A549 (cell line): ENCODE data around the gene ERP44. TPM values are rescaled to one million over a fixed set of nuclear protein-coding genes. Genes with fewer than 3 reads are reported as not detected.

Source experiments
- ATAC-seq, 2 experiments: fragments of 200-7000 bp in 1 of 2; fragments of >200 bp in 1 of 2; cut with Nextera tagmentation in 1 of 2; cut with Tn5 transposase in 1 of 2; 3 replicates each; pipeline versions ENCODE4 v1.8.0 to v1.9.1; 2018 to 2020; ENCODE audit warnings: mild to moderate bottlenecking in 1 of 2, moderate library complexity in 1 of 2
- CTCF ChIA-PET: fragments of 300-600 bp; sonication (Branson Sonifier 250); formaldehyde crosslinking; extraction: SDS; loops from one replicate; lab custom pipeline; 2021; ENCODE audit warnings: antibody characterized with exemption, inconsistent platforms; lab: Yijun Ruan, JAX
- POLR2A ChIA-PET: fragments of 350-600 bp; formaldehyde crosslinking; extraction: SDS; loops from one replicate; lab custom pipeline; 2021; ENCODE audit warnings: antibody characterized with exemption, inconsistent platforms; lab: Yijun Ruan, JAX
- DNase-seq, 2 experiments: peaks; one replicate each; pipeline versions ENCODE4 v3.0.0 to v3.0.0-alpha.2; 2011 to 2016; ENCODE audit warnings: low read depth in 1 of 2, low spot score in 1 of 2
- FAIRE-seq: peaks from 2 replicates; lab custom pipeline; 2011; peaks lifted over from hg19 to GRCh38; lab: Jason Lieb, UNC
- H3K27ac ChIP-seq, 2 experiments: fragments of >200 bp; sonication (Bioruptor Twin); formaldehyde crosslinking; 3 replicates each; pipeline ENCODE4 v1.5.1; 2016 to 2017
- H3K4me1 ChIP-seq: fragments of >200 bp; sonication (Bioruptor Twin); formaldehyde crosslinking; 3 replicates; pipeline ENCODE4 v1.6.1; 2016
- H3K4me2 ChIP-seq: fragments of >200 bp; sonication (Bioruptor Twin); formaldehyde crosslinking; 3 replicates; pipeline ENCODE4 v1.6.1; 2016
- H3K4me3 ChIP-seq: fragments of >200 bp; sonication (Bioruptor Twin); formaldehyde crosslinking; 3 replicates; pipeline ENCODE4 v1.5.1; 2016
- H3K9me3 ChIP-seq: fragments of >200 bp; sonication (Bioruptor Twin); formaldehyde crosslinking; 3 replicates; pipeline ENCODE4 v1.6.1; 2016
- BHLHE40 ChIP-seq: IDR thresholded peaks from 2 replicates; pipeline ENCODE4 v1.6.1; 2012; ENCODE audit warnings: low read depth, low read length, inconsistent platforms
- CBX2 ChIP-seq: fragments of 200-600 bp; sonication (generic); IDR thresholded peaks from 2 replicates; pipeline ENCODE4 v1.6.1; 2016; ENCODE audit warnings: low read depth, mild to moderate bottlenecking, borderline replicate concordance
- ESRRA ChIP-seq: fragments of 150-350 bp; IDR thresholded peaks from 2 replicates; pipeline ENCODE4 v1.6.1; 2014; ENCODE audit warnings: mild to moderate bottlenecking, low read length, borderline replicate concordance
- HDAC2 ChIP-seq: fragments of 200-600 bp; sonication (generic); IDR thresholded peaks from 2 replicates; pipeline ENCODE4 v1.6.1; 2016
- HEYL ChIP-seq: fragments of 250-450 bp; sonication (Bioruptor Pico); IDR thresholded peaks from 2 replicates; pipeline ENCODE4 v1.8.0; 2021; ENCODE audit warnings: mild to moderate bottlenecking, moderate library complexity
- HOXB5 ChIP-seq: fragments of 250-450 bp; sonication (Bioruptor Pico); IDR thresholded peaks from 2 replicates; pipeline ENCODE4 v1.5.0; 2020; ENCODE audit warnings: mild to moderate bottlenecking, moderate library complexity
- MAFK ChIP-seq: fragments of 450-650 bp; IDR thresholded peaks from 2 replicates; pipeline ENCODE4 v1.6.1; 2014; ENCODE audit not compliant: partially characterized antibody
- NFE2L2 ChIP-seq: fragments of 150-350 bp; conservative IDR thresholded peaks from 2 replicates; pipeline ENCODE4 v1.6.1; 2014; ENCODE audit warnings: low read length
- POLR2A ChIP-seq: IDR thresholded peaks from 2 replicates; pipeline ENCODE4 v1.6.1; 2012; ENCODE audit warnings: mild to moderate bottlenecking, low read length
- POLR2AphosphoS2 ChIP-seq: conservative IDR thresholded peaks from 2 replicates; pipeline ENCODE4 v1.6.1; 2012; ENCODE audit warnings: low read length, improper control_type of control experiment, inconsistent platforms
- RARB ChIP-seq: fragments of 250-450 bp; sonication (Bioruptor Pico); IDR thresholded peaks from 2 replicates; pipeline ENCODE4 v1.8.0; 2021; ENCODE audit warnings: mild to moderate bottlenecking, moderate library complexity
- RFX5 ChIP-seq: fragments of 450-650 bp; IDR thresholded peaks from 2 replicates; pipeline ENCODE4 v1.7.1; 2014; ENCODE audit warnings: antibody characterized with exemption, mild to moderate bottlenecking, moderate library complexity
- SREBF2 ChIP-seq: fragments of 450-650 bp; IDR thresholded peaks from 2 replicates; pipeline ENCODE4 v1.6.1; 2014; ENCODE audit warnings: mild to moderate bottlenecking, moderate library complexity
- TFCP2L1 ChIP-seq: fragments of 250-450 bp; sonication (Bioruptor Pico); IDR thresholded peaks from 2 replicates; pipeline ENCODE4 v1.5.0; 2021; ENCODE audit warnings: mild to moderate bottlenecking
- TP53 ChIP-seq: fragments of 250-450 bp; sonication (Bioruptor Pico); IDR thresholded peaks from 2 replicates; pipeline ENCODE4 v1.5.0; 2021; ENCODE audit warnings: mild to moderate bottlenecking, moderate library complexity
- WGBS: methylation state at CpG from one replicate; pipeline ENCODE4 v1.1.6; 2017; ENCODE audit errors: missing lambda C conversion rate; 5-methylcytosine and 5-hydroxymethylcytosine counted together
- polyA plus RNA-seq, 4 experiments: library from polyadenylated mRNA; depleted of rRNA in 3 of 4; stranded (reverse); fragments of >200 nt; fragmentation: RNase III in 1 of 4; extraction: RNeasy Plus Mini Kit Qiagen cat#74134 plus additional on column Dnase treatment in 1 of 4; gene quantifications; 2 replicates in 3 of 4; 3 replicates in 1 of 4; pipeline ENCODE4 v1.2.3, GENCODE V29; 2011 to 2017
- TF ChIP-seq, protein P1 (sequence below): fragments of >200 bp; sonication (Bioruptor Twin); formaldehyde crosslinking; IDR thresholded peaks from 3 replicates; pipeline ENCODE4 v1.5.1; 2016
- TF ChIP-seq, protein P2 (sequence below): IDR thresholded peaks from 2 replicates; pipeline ENCODE4 v1.6.1; 2012; ENCODE audit warnings: low read depth, borderline replicate concordance
- TF ChIP-seq, protein P3 (sequence below): fragments of 200-600 bp; sonication (generic); IDR thresholded peaks from 2 replicates; pipeline ENCODE4 v1.6.1; 2016; ENCODE audit warnings: antibody characterized with exemption, mild to moderate bottlenecking, moderate library complexity
- TF ChIP-seq, protein P4 (sequence below): fragments of 150-350 bp; IDR thresholded peaks from 2 replicates; pipeline ENCODE4 v1.6.1; 2014; ENCODE audit warnings: low read depth, mild to moderate bottlenecking, low read length
- TF ChIP-seq, protein P5 (sequence below): fragments of >200 bp; sonication (Bioruptor Twin); formaldehyde crosslinking; IDR thresholded peaks from 2 replicates; pipeline ENCODE4 v1.6.1; 2016

Gene ERP44
- polyA plus RNA-seq, 2 of the 4 experiments (the other 2 are of a cell fraction), result 12.4 to 19.4 TPM

DNA sequence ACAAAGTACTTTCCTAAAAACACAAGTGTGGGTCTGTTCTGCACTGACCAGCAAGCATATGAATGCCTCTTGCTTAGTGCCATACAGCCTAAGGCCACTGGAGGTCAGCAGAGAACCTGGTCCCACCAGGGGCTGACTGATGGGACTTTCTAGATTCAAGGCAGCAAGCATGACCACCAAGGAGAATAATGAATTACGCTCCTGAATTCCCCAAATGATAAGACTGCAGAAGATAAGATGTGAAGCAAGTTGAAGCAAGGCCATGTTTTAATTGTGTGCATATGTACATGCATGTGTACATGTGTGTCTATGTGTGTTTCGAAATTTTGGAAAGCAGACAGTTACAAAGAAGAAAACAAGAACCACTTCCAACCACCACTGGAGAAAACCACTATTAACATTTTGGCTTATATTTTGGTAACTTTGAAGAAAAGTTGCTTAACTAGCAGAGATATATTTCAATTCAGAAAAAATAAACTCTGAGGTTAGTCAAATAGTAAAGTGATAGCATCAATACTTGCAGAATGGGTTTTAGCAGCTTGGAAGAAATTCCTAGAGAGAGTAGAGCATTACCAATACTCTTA is 70.5 kb downstream of the ERP44 start (continued):
- TF ChIP-seq, protein P1, sequence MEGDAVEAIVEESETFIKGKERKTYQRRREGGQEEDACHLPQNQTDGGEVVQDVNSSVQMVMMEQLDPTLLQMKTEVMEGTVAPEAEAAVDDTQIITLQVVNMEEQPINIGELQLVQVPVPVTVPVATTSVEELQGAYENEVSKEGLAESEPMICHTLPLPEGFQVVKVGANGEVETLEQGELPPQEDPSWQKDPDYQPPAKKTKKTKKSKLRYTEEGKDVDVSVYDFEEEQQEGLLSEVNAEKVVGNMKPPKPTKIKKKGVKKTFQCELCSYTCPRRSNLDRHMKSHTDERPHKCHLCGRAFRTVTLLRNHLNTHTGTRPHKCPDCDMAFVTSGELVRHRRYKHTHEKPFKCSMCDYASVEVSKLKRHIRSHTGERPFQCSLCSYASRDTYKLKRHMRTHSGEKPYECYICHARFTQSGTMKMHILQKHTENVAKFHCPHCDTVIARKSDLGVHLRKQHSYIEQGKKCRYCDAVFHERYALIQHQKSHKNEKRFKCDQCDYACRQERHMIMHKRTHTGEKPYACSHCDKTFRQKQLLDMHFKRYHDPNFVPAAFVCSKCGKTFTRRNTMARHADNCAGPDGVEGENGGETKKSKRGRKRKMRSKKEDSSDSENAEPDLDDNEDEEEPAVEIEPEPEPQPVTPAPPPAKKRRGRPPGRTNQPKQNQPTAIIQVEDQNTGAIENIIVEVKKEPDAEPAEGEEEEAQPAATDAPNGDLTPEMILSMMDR, result peak; percentile 85
- TF ChIP-seq NFE2L2, result no peak
- TF ChIP-seq, protein P2, sequence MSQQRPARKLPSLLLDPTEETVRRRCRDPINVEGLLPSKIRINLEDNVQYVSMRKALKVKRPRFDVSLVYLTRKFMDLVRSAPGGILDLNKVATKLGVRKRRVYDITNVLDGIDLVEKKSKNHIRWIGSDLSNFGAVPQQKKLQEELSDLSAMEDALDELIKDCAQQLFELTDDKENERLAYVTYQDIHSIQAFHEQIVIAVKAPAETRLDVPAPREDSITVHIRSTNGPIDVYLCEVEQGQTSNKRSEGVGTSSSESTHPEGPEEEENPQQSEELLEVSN, result no peak
- TF ChIP-seq, all 56 proteins: peak for 3

DNA sequence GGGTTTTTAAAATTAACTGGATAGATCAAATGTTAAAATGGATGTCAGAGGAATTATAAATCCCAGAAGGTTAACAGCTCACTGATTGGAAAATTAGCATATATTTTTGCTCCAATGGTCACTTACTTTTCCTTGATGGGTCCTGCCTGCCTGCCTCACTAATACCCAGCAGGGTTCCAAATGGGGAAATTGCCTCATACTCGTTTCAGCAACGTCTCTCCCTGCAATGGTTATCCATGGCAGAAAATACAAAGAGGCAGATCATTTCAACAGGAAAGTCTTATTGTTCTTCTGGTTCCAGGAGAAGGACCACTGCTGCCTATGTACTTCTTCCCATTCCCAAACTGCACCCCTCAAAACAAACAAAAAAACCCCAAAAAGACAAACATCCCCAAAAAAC is 71.3 kb downstream of the ERP44 start:
- POLR2A ChIA-PET, result no interaction called here
- no peak overlapping the region for H3K4me2 ChIP-seq
- ATAC-seq (no peak), DNase-seq (no peak), FAIRE-seq (no peak)
- WGBS, result 85% methylated on average over 2 of the region's 2 CpGs
- H3K9me3 ChIP-seq, result no peaks in the 10 kb centered on the region
- CTCF ChIA-PET, result interaction anchor here (0.6 to 2.0 kb wide), 16 partner anchors 8 to 299 kb away, joined by 3 to 10 read pairs (median 4); no protein-coding TSS in a partner anchor
- TF ChIP-seq CBX2, result no peak
- TF ChIP-seq, protein P3, sequence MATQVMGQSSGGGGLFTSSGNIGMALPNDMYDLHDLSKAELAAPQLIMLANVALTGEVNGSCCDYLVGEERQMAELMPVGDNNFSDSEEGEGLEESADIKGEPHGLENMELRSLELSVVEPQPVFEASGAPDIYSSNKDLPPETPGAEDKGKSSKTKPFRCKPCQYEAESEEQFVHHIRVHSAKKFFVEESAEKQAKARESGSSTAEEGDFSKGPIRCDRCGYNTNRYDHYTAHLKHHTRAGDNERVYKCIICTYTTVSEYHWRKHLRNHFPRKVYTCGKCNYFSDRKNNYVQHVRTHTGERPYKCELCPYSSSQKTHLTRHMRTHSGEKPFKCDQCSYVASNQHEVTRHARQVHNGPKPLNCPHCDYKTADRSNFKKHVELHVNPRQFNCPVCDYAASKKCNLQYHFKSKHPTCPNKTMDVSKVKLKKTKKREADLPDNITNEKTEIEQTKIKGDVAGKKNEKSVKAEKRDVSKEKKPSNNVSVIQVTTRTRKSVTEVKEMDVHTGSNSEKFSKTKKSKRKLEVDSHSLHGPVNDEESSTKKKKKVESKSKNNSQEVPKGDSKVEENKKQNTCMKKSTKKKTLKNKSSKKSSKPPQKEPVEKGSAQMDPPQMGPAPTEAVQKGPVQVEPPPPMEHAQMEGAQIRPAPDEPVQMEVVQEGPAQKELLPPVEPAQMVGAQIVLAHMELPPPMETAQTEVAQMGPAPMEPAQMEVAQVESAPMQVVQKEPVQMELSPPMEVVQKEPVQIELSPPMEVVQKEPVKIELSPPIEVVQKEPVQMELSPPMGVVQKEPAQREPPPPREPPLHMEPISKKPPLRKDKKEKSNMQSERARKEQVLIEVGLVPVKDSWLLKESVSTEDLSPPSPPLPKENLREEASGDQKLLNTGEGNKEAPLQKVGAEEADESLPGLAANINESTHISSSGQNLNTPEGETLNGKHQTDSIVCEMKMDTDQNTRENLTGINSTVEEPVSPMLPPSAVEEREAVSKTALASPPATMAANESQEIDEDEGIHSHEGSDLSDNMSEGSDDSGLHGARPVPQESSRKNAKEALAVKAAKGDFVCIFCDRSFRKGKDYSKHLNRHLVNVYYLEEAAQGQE, result no peak
- TF ChIP-seq BHLHE40, result no peak
- no peak for TF ChIP-seq RARB
- TF ChIP-seq MAFK, result no peak
- no peak for TF ChIP-seq RFX5
- no peak for TF ChIP-seq HEYL (CRISPR knock-in tag)
- no peak for TF ChIP-seq HDAC2
- TF ChIP-seq, protein P4, sequence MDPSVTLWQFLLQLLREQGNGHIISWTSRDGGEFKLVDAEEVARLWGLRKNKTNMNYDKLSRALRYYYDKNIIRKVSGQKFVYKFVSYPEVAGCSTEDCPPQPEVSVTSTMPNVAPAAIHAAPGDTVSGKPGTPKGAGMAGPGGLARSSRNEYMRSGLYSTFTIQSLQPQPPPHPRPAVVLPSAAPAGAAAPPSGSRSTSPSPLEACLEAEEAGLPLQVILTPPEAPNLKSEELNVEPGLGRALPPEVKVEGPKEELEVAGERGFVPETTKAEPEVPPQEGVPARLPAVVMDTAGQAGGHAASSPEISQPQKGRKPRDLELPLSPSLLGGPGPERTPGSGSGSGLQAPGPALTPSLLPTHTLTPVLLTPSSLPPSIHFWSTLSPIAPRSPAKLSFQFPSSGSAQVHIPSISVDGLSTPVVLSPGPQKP, result no peak
- TF ChIP-seq TFCP2L1 (CRISPR knock-in tag), result no peak
- TF ChIP-seq HOXB5 (CRISPR knock-in tag), result no peak
- no peak for TF ChIP-seq NFE2L2
- TF ChIP-seq, protein P5, sequence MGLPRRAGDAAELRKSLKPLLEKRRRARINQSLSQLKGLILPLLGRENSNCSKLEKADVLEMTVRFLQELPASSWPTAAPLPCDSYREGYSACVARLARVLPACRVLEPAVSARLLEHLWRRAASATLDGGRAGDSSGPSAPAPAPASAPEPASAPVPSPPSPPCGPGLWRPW, result no peak
- TF ChIP-seq POLR2A, result no peak
- TF ChIP-seq POLR2AphosphoS2, result no peak
- TF ChIP-seq TP53 (CRISPR knock-in tag), result no peak
- TF ChIP-seq SREBF2, result no peak
- no peak for TF ChIP-seq ESRRA
- H3K27ac ChIP-seq, result no peak overlapping the region
- H3K4me1 ChIP-seq, result no peaks in the 10 kb centered on the region
- H3K4me3 ChIP-seq, result no peak overlapping the region
